Stimulated activated CD4-positive, alpha-beta T cell treated with anti-CD3 and anti-CD28 coated beads, Interleukin-4, amount 100 ng/mL, for 1 hour (primary cell): ENCODE data around the gene CMSS1.
"Not testable (repeated sequence)": the region's sequence is repeated elsewhere in the genome, so short reads cannot be mapped to it uniquely, and the experiment has no call there.

Experiments
- DNase-seq: peaks from one replicate; pipeline ENCODE4 v3.0.0-alpha.2; 2020

CMSS1 gene

GRCh38 chr3:100096286-100096685 is 278.6 kb downstream of the CMSS1 start:
- DNase-seq, result not testable (repeated sequence)

DNA sequence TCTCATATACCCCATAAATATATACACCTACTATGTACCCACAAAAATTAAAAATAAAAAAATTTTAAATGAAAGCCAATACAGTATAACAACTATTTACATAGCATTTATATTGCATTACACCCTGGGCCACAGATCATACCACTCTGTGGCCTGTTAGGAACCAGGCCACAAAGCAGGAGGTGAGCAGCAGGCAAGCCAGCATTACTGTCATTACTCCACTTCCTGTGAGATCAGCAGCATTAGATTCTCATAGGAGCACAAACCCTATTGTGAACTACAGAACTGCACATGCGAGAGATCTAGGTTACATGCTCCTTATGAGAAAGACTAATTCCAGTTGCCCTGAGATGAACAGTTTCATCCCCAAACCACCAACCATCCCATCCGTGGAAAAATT is 279.2 kb downstream of the CMSS1 start:
- DNase-seq, result no peak

- no peak for DNase-seq
These were observed 280.5 kb downstream of the CMSS1 start for GRCh38 chr3:100097919-100098783.

- DNase-seq, result no peak
These were observed 281.1 kb downstream of the CMSS1 start for GRCh38 chr3:100098784-100099070.

- no peak for DNase-seq
These were observed 282.0 kb downstream of the CMSS1 start for GRCh38 chr3:100099621-100100020.

GRCh38 chr3:100100425-100100824 is 282.8 kb downstream of the CMSS1 start:
- no peak for DNase-seq

GRCh38 chr3:100102757-100103156 is 285.1 kb downstream of the CMSS1 start:
- DNase-seq, result no peak

GRCh38 chr3:100103558-100104441 is 286.1 kb downstream of the CMSS1 start:
- no peak for DNase-seq

GRCh38 chr3:100104442-100104798 is 286.8 kb downstream of the CMSS1 start:
- no peak for DNase-seq

DNA sequence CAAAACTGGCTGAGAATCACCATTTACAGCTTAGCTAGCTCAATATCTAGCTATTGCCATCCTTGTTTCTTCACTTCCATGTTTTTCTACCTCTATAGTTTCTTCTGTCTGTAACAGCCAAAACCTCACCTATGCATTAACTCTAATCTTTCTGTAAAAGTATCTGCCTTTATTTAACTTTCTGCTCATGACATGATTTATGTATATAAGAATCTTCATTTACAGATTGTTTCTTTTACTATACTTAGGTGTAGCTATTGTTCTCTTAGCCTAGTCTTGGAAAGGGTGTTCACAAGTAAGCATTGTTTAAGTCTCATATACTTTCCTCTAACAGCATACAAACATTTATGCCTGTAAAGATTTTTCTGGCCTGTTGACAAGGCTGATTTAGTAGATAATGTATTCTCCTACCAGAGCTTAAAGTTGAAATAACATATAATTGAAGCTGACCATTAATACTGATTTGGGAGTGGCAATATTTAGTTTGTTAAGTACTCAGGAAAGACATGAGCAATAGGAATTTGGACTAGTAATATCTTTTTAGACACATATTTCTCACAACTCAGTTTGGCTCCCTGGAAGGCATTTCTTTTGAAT is 287.3 kb downstream of the CMSS1 start:
- no peak for DNase-seq

- DNase-seq, result no peak
These were observed 287.8 kb downstream of the CMSS1 start for GRCh38 chr3:100105501-100105900.

DNA sequence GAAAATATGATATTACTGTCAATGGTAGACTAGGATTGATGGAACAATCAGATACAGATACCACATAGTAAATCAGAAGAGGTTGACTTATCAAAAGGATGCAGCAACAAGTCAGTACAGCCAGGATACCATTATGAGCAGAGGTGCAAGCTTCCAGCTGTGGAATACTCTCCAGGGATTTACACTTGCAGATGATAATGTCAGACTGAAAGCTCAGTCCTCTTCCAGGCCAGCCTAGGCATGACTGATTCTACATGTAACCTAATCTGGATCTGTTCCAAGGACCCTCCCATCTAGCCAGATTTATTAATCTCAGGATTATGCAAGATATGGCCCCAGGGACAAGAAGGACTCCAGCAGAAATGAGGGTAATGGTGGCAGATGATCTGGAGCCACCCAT is 288.4 kb downstream of the CMSS1 start:
- no peak for DNase-seq

GRCh38 chr3:100106531-100107141 is 289.0 kb downstream of the CMSS1 start:
- DNase-seq, result no peak

- DNase-seq, result no peak
These were observed 289.7 kb downstream of the CMSS1 start for GRCh38 chr3:100107221-100107814.

DNA sequence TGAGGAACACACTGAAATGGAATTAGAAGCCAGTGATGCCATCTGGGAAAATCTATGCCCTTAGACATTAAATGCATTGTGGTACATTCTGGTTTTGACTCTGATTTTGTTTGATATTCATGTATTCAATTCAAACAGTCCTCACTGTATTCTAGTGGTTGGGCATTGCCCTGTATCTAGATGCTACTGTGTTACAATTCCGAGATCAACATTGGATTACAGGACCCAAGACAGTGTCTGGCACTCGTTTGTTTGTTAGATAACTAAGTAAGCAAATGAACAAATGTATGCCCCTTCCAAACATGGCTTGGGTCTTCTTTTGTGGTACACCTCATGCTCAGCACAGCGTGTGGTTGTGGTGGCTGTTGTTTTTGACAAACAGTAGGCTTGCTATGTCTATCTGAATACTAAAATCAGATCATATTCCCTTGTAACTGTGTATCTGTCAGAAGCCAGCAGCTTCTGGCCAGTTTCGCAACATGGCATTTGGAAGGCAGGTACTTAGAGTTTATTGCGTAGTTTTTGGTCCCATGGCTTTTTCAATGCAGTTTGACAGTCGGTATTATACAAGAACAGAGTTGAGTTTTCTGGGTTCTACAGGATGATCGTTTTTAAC is 290.9 kb downstream of the CMSS1 start:
- no peak for DNase-seq

DNA sequence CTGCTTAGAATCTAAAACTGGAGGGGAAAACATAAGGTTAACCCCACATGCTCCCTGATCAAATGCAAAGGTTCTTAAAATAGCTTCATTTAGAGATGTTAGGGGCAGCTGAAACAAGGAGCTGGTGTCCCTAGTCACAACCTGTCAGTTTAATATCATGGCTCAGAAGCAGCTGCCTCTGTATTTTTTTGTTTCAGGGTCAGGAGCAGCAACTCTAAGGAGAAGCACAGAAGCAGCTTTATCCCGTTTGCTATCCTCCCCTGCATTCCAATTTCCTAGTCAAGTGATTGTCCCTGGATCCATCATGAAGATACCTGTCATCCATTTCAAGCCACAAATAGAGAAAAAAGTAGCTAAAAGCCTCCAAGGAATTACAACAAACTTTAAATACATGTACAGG is 292.5 kb downstream of the CMSS1 start:
- no peak for DNase-seq

DNA sequence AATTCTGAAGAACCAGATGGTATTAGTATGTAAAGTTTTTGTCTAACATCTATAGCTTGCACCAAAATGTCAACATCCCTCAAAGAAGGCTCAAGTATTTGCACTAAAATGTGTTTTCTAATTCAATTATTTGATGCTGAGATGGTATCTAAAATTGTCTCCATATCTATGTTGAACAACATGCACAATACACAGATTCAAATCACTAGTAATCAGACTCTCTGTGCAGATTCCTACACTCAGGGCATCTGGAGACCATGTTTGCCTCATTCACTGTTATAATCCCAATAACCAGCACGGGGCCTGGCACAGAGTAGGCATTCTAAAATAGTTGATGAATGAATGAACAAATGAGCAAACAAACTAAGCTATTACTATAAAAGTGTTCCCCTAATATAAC is 294.1 kb downstream of the CMSS1 start:
- no peak for DNase-seq

- DNase-seq, result no peak
These were observed 296.2 kb downstream of the CMSS1 start for GRCh38 chr3:100113723-100114412.

GRCh38 chr3:100114413-100115030 is 296.9 kb downstream of the CMSS1 start, which contains the start of gene FILIP1L:
TSS of gene FILIP1L (minus strand) at chr3:100114501.
- no peak for DNase-seq

GRCh38 chr3:100117093-100117492 is 299.4 kb downstream of the CMSS1 start:
- no peak for DNase-seq

DNA sequence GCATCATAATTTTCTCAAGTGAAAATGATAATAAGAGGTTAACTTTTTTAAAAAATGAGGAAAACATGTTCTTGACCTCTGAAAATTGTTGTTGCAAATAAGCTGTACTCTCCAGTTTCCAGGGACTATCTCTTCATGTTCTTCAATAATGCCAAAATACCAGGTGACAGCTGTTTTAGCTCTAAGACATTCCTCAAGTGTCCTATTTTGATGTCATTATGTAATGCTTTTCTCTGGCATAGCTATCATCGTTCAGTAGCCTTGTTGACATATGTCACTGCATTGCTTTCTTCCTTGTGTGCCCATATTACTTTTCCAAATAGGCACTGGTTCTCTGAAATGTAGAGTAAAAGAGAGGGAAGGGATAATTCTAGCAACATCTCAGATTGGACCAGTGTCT is 302.4 kb downstream of the CMSS1 start:
- DNase-seq, result no peak
